IMR-90 (cell line): ENCODE measurements around the gene CKS1B. TPM values are rescaled to one million over a fixed set of nuclear protein-coding genes. Genes with fewer than 3 reads are reported as not detected.

Source experiments
- ATAC-seq: fragments of 200-7000 bp; cut with Tn5 transposase; 2 replicates; pipeline ENCODE4 v1.9.1; 2020; ENCODE audit warnings: low read depth, mild to moderate bottlenecking, moderate library complexity
- BruUV-seq: library from RNA; stranded (reverse); fragments of 400-500 nt; replicated peaks from 2 replicates; lab custom pipeline; 2021; lab: Mats Ljungman, UMichigan
- CTCF ChIA-PET: fragments of 300-600 bp; formaldehyde crosslinking; extraction: SDS; loops from one replicate; lab custom pipeline; 2021; ENCODE audit warnings: antibody characterized with exemption; lab: Yijun Ruan, JAX
- POLR2A ChIA-PET: fragments of 300-600 bp; sonication (Branson Sonifier 250); formaldehyde crosslinking; loops from one replicate; lab custom pipeline; 2022; ENCODE audit warnings: antibody characterized with exemption; ENCODE audit not compliant: unreplicated experiment; lab: Charles Lee
- DNase-seq: peaks from one replicate; pipeline ENCODE4 v3.0.0; 2013
- H2AFZ ChIP-seq: replicated peaks from 2 replicates; pipeline ENCODE3; 2013; ENCODE audit warnings: low read length, mild to moderate bottlenecking; ENCODE audit not compliant: poor library complexity
- H2AK5ac ChIP-seq: 2 replicates; pipeline ENCODE4 v1.6.1; 2013; ENCODE audit warnings: low read depth, low read length, inconsistent platforms
- H2AK9ac ChIP-seq: replicated peaks from 2 replicates; pipeline ENCODE3; 2013; ENCODE audit warnings: mild to moderate bottlenecking, low read depth, low read length, moderate library complexity; ENCODE audit not compliant: poor library complexity
- H2BK120ac ChIP-seq: 2 replicates; pipeline ENCODE4 v1.6.1; 2013; ENCODE audit warnings: low read depth, low read length, inconsistent platforms
- H2BK15ac ChIP-seq: 3 replicates; pipeline ENCODE4 v1.6.1; 2013; ENCODE audit warnings: low read depth, low read length, inconsistent platforms
- H2BK20ac ChIP-seq: 2 replicates; pipeline ENCODE4 v1.6.1; 2013; ENCODE audit warnings: low read depth, mild to moderate bottlenecking, inconsistent platforms, low read length, moderate library complexity
- H2BK5ac ChIP-seq: 2 replicates; pipeline ENCODE4 v1.6.1; 2013; ENCODE audit warnings: mild to moderate bottlenecking, low read depth, low read length, inconsistent platforms; ENCODE audit not compliant: poor library complexity, severe bottlenecking
- H3K14ac ChIP-seq: replicated peaks from 2 replicates; pipeline ENCODE4 v1.6.1; 2013; ENCODE audit warnings: low read depth, low read length, inconsistent platforms
- H3K18ac ChIP-seq: 2 replicates; pipeline ENCODE4 v1.6.1; 2013; ENCODE audit warnings: low read depth, low read length, control low read depth
- H3K23ac ChIP-seq: 2 replicates; pipeline ENCODE4 v1.6.1; 2013; ENCODE audit warnings: low read depth, low read length, inconsistent platforms
- H3K27ac ChIP-seq: 2 replicates; pipeline ENCODE4 v1.5.1; 2013; ENCODE audit warnings: mild to moderate bottlenecking, control low read depth, low read length; ENCODE audit not compliant: insufficient read depth
- H3K27me3 ChIP-seq: 2 replicates; pipeline ENCODE4 v1.6.1; 2013; ENCODE audit warnings: low read length; ENCODE audit not compliant: control insufficient read depth, insufficient read depth
- H3K36me3 ChIP-seq: 2 replicates; pipeline ENCODE4 v1.6.1; 2013; ENCODE audit warnings: low read length, mixed read lengths; ENCODE audit not compliant: control insufficient read depth, insufficient read depth
- H3K4ac ChIP-seq: 2 replicates; pipeline ENCODE4 v1.6.1; 2013; ENCODE audit warnings: low read depth, low read length, inconsistent platforms
- H3K4me1 ChIP-seq: 2 replicates; pipeline ENCODE4 v1.6.1; 2013; ENCODE audit warnings: low read length, mixed read lengths; ENCODE audit not compliant: control insufficient read depth, insufficient read depth
- H3K4me2 ChIP-seq: 2 replicates; pipeline ENCODE4 v1.6.1; 2013; ENCODE audit warnings: low read depth, mild to moderate bottlenecking, control low read depth, low read length, moderate library complexity
- H3K4me3 ChIP-seq: 2 replicates; pipeline ENCODE4 v1.5.1; 2013; ENCODE audit warnings: low read depth, mild to moderate bottlenecking, control low read depth, low read length, moderate library complexity; ENCODE audit not compliant: insufficient read depth
- H3K56ac ChIP-seq: 2 replicates; pipeline ENCODE4 v1.6.1; 2013; ENCODE audit warnings: low read length, inconsistent platforms; ENCODE audit not compliant: insufficient read depth; ENCODE audit errors: extremely low read depth
- H3K79me1 ChIP-seq, 2 experiments: 2 replicates each; pipeline ENCODE4 v1.6.1; 2013; ENCODE audit warnings: low read length in 2 of 2, inconsistent platforms in 1 of 2, low read depth in 1 of 2
- H3K9ac ChIP-seq: 2 replicates; pipeline ENCODE4 v1.6.1; 2013; ENCODE audit warnings: low read depth, low read length, control low read depth
- H3K9me1 ChIP-seq: 2 replicates; pipeline ENCODE4 v1.6.1; 2013; ENCODE audit warnings: low read length, inconsistent platforms; ENCODE audit not compliant: insufficient read depth
- H3K9me3 ChIP-seq: 2 replicates; pipeline ENCODE4 v1.6.1; 2013; ENCODE audit warnings: low read length; ENCODE audit not compliant: control insufficient read depth, insufficient read depth
- H4K20me1 ChIP-seq: 2 replicates; pipeline ENCODE4 v1.6.1; 2013; ENCODE audit warnings: low read length, inconsistent platforms; ENCODE audit not compliant: insufficient read depth
- H4K5ac ChIP-seq: 2 replicates; pipeline ENCODE4 v1.6.1; 2013; ENCODE audit warnings: mild to moderate bottlenecking, low read depth, low read length, control low read depth
- H4K8ac ChIP-seq, 2 experiments: 2 replicates each; pipeline ENCODE4 v1.6.1; 2013; ENCODE audit warnings: low read depth in 2 of 2, low read length in 2 of 2, control low read depth in 1 of 2, inconsistent platforms in 1 of 2
- H4K91ac ChIP-seq: 2 replicates; pipeline ENCODE4 v1.6.1; 2013; ENCODE audit warnings: low read depth, low read length, inconsistent platforms; ENCODE audit not compliant: insufficient read depth
- BHLHE40 ChIP-seq: fragments of 150-350 bp; IDR thresholded peaks from 2 replicates; pipeline ENCODE4 v1.6.1; 2016; ENCODE audit warnings: mild to moderate bottlenecking, low read depth, low read length
- CEBPB ChIP-seq: IDR thresholded peaks from 2 replicates; pipeline ENCODE4 v1.6.1; 2012; ENCODE audit warnings: low read depth, low read length, improper control_type of control experiment
- CHD1 ChIP-seq: IDR thresholded peaks from 2 replicates; pipeline ENCODE4 v1.6.1; 2012; ENCODE audit warnings: low read depth, low read length, improper control_type of control experiment
- ELK1 ChIP-seq: fragments of 150-350 bp; IDR thresholded peaks from 2 replicates; pipeline ENCODE4 v1.6.1; 2016; ENCODE audit warnings: low read depth, mild to moderate bottlenecking, low read length, moderate library complexity, borderline replicate concordance
- FOS ChIP-seq: fragments of 150-350 bp; IDR thresholded peaks from 2 replicates; pipeline ENCODE4 v1.6.1; 2016; ENCODE audit warnings: low read depth, low read length
- MAFK ChIP-seq: IDR thresholded peaks from 2 replicates; pipeline ENCODE4 v1.6.1; 2012; ENCODE audit warnings: low read depth, low read length, improper control_type of control experiment
- MAZ ChIP-seq: IDR thresholded peaks from 2 replicates; pipeline ENCODE4 v1.6.1; 2012; ENCODE audit warnings: low read depth, mild to moderate bottlenecking, low read length, improper control_type of control experiment, moderate library complexity, borderline replicate concordance
- MXI1 ChIP-seq: IDR thresholded peaks from 2 replicates; pipeline ENCODE4 v1.6.1; 2012; ENCODE audit warnings: low read depth, mild to moderate bottlenecking, low read length, moderate library complexity, borderline replicate concordance
- NFE2L2 ChIP-seq: fragments of 150-350 bp; IDR thresholded peaks from 2 replicates; pipeline ENCODE4 v1.6.1; 2016; ENCODE audit warnings: low read depth, mild to moderate bottlenecking, low read length
- POLR2A ChIP-seq: IDR thresholded peaks from 2 replicates; pipeline ENCODE4 v1.6.1; 2012; ENCODE audit warnings: mild to moderate bottlenecking, low read depth, low read length
- RAD21 ChIP-seq: IDR thresholded peaks from 2 replicates; pipeline ENCODE4 v1.6.1; 2012; ENCODE audit warnings: low read length, improper control_type of control experiment
- RCOR1 ChIP-seq: IDR thresholded peaks from 2 replicates; pipeline ENCODE4 v1.6.1; 2012; ENCODE audit warnings: mild to moderate bottlenecking, low read length, improper control_type of control experiment; ENCODE audit not compliant: insufficient replicate concordance
- RFX5 ChIP-seq: IDR thresholded peaks from 2 replicates; pipeline ENCODE4 v1.8.0; 2012; ENCODE audit warnings: low read depth, mild to moderate bottlenecking, low read length, moderate library complexity
- SMC3 ChIP-seq: fragments of 150-350 bp; IDR thresholded peaks from 2 replicates; pipeline ENCODE4 v1.6.1; 2016; ENCODE audit warnings: low read depth, mild to moderate bottlenecking, antibody characterized with exemption, low read length, moderate library complexity
- WGBS, 2 experiments: methylation state at CpG; one replicate each; pipeline versions ENCODE4 v1.1.5 to v1.1.7; 2013; ENCODE audit warnings: missing lambda C conversion rate in 2 of 2; ENCODE audit not compliant: insufficient read length in 1 of 2; ENCODE audit errors: extremely low coverage in 2 of 2; 5-methylcytosine and 5-hydroxymethylcytosine counted together
- dilution Hi-C: fragments of 300-500 bp; cut with HindIII; formaldehyde crosslinking; loops from one replicate; pipeline ENCODE4 v1.14.3; 2018; ENCODE audit warnings: low sequenced_read_pairs; ENCODE audit not compliant: unreplicated experiment
- in situ Hi-C: fragments of 300-500 bp; cut with MboI; formaldehyde crosslinking; loops from 3 replicates; pipeline ENCODE4 v1.14.3; 2019; ENCODE audit warnings: low sequenced_read_pairs, inconsistent platforms, mixed read lengths
- intact Hi-C: fragments of 100-400 bp; cut with micrococcal nuclease; formaldehyde crosslinking; loops from 2 replicates; pipeline ENCODE4 v1.10.0; 2022
- polyA plus RNA-seq, 3 experiments: library from polyadenylated mRNA; depleted of rRNA; stranded (reverse); fragments of >200 nt; gene quantifications; 2 replicates each; pipeline ENCODE4 v1.2.3, GENCODE V29; 2012; ENCODE audit warnings: low replicate concordance in 1 of 3
- total RNA-seq: library from RNA; depleted of rRNA; stranded (reverse); fragments of >200 nt; gene quantifications from 2 replicates; pipeline ENCODE4 v1.2.3, GENCODE V29; 2012
- TF ChIP-seq, protein P1 (sequence below): conservative IDR thresholded peaks from 2 replicates; pipeline ENCODE4 v1.5.1; 2012; ENCODE audit warnings: mild to moderate bottlenecking, low read depth, low read length, improper control_type of control experiment
- TF ChIP-seq, protein P2 (sequence below): fragments of 150-350 bp; IDR thresholded peaks from 2 replicates; pipeline ENCODE4 v1.6.1; 2017; ENCODE audit warnings: mild to moderate bottlenecking, antibody characterized with exemption, low read length, low read depth

The CKS1B gene
- total and polyA plus RNA-seq, 2 of the 4 experiments (the other 2 are of a cell fraction): 140 to 195 TPM

GRCh38 chr1:154967331-154967950 lies 7.0 kb upstream of the CKS1B start:
- 94% methylated on average over 3 of the region's 5 CpGs; no CpG with 5 or more reads in 1 of the 2 experiments for WGBS, 2 experiments
- no peak overlapping the region for H2BK15ac ChIP-seq
- peak overlapping the region; percentile 25 for H2AK9ac ChIP-seq
- no peaks in the 10 kb centered on the region for H3K27me3 ChIP-seq
- DNase-seq: no peak
- H2BK20ac ChIP-seq: no peak overlapping the region
- dilution Hi-C loops (no loop called here), intact Hi-C loops (no loop called here), in situ Hi-C loops (no loop called here)
- no peak overlapping the region; the same call in 1 of the 2 replicates for H3K56ac ChIP-seq
- no peak overlapping the region for H3K4ac ChIP-seq
- H4K5ac ChIP-seq: no peak overlapping the region
- no peak overlapping the region for H3K4me3 ChIP-seq
- no peak overlapping the region; the same call in 1 of the 2 replicates for H3K4me2 ChIP-seq
- no peak overlapping the region for H3K18ac ChIP-seq
- no peak overlapping the region for H3K14ac ChIP-seq
- no peaks in the 10 kb centered on the region for H3K9me3 ChIP-seq
- H2AK5ac ChIP-seq: 0 out of 2 replicates have a peak overlapping the region, but pooled peaks have one; percentile 3
- no peak for ATAC-seq
- no TSS peak for BruUV-seq
- no peak overlapping the region for H2BK5ac ChIP-seq
- H3K23ac ChIP-seq: no peak overlapping the region
- peaks cover 7% of the 10 kb centered on the region for H3K9me1 ChIP-seq
- H3K79me1 ChIP-seq: peaks cover 25 to 81% of the 10 kb centered on the region in 2 experiments
- no peak overlapping the region for H3K27ac ChIP-seq
- no peak overlapping the region for H4K8ac ChIP-seq
- TF ChIP-seq ELK1 (no peak), RAD21 (no peak), RFX5 (no peak), POLR2A (no peak), SMC3 (no peak), MAZ (no peak), CHD1 (no peak), BHLHE40 (no peak), NFE2L2 (no peak), MAFK (no peak), FOS (no peak), MXI1 (no peak), RCOR1 (no peak), CEBPB (no peak)
- TF ChIP-seq, protein P1, sequence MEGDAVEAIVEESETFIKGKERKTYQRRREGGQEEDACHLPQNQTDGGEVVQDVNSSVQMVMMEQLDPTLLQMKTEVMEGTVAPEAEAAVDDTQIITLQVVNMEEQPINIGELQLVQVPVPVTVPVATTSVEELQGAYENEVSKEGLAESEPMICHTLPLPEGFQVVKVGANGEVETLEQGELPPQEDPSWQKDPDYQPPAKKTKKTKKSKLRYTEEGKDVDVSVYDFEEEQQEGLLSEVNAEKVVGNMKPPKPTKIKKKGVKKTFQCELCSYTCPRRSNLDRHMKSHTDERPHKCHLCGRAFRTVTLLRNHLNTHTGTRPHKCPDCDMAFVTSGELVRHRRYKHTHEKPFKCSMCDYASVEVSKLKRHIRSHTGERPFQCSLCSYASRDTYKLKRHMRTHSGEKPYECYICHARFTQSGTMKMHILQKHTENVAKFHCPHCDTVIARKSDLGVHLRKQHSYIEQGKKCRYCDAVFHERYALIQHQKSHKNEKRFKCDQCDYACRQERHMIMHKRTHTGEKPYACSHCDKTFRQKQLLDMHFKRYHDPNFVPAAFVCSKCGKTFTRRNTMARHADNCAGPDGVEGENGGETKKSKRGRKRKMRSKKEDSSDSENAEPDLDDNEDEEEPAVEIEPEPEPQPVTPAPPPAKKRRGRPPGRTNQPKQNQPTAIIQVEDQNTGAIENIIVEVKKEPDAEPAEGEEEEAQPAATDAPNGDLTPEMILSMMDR: no peak
- TF ChIP-seq, protein P2, sequence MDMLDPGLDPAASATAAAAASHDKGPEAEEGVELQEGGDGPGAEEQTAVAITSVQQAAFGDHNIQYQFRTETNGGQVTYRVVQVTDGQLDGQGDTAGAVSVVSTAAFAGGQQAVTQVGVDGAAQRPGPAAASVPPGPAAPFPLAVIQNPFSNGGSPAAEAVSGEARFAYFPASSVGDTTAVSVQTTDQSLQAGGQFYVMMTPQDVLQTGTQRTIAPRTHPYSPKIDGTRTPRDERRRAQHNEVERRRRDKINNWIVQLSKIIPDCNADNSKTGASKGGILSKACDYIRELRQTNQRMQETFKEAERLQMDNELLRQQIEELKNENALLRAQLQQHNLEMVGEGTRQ: no peak
- H4K20me1 ChIP-seq: peaks cover 47% of the 10 kb centered on the region
- no peak overlapping the region for H2AFZ ChIP-seq
- ChIA-PET POLR2A (no interaction called here), CTCF (no interaction called here)
- peaks cover 54% of the 10 kb centered on the region for H3K36me3 ChIP-seq
- H3K4me1 ChIP-seq: peaks cover 15% of the 10 kb centered on the region
- H2BK120ac ChIP-seq: no peak overlapping the region
- H4K91ac ChIP-seq: no peak overlapping the region
- H3K9ac ChIP-seq: 0 out of 2 replicates have a peak overlapping the region, but pooled peaks have one; percentile 6
